Psoas muscle (tissue), 8 donors: ENCODE results near the gene ANG. TPM values are rescaled to one million over a fixed set of nuclear protein-coding genes. Genes with fewer than 3 reads are reported as not detected.

ENCODE experiments used
- ATAC-seq, 4 donors: fragments of 200-7000 bp; cut with Tn5 transposase; one replicate each; pipeline ENCODE4 v1.9.1; 2020; ENCODE audit warnings: moderate library complexity in 3 of 4, mild to moderate bottlenecking in 2 of 4
- DNase-seq, 2 donors: peaks; one replicate each; pipeline ENCODE4 v3.0.0-alpha.2; 2020
- H3K27ac ChIP-seq: fragments of 200-600 bp; one replicate; pipeline ENCODE4 v1.8.0; 2022
- H3K27me3 ChIP-seq, 3 donors: fragments of 200-600 bp in 1 of 3; one replicate each; pipeline versions ENCODE4 v1.6.1 to v1.8.0; 2013 to 2022; ENCODE audit warnings: low read length in 2 of 3, mild to moderate bottlenecking in 2 of 3, moderate library complexity in 1 of 3; ENCODE audit not compliant: insufficient read depth in 3 of 3
- H3K36me3 ChIP-seq, 2 donors: fragments of 200-600 bp in 1 of 2; one replicate each; pipeline versions ENCODE4 v1.6.1 to v1.8.0; 2013 to 2022; ENCODE audit warnings: low read depth in 1 of 2, mild to moderate bottlenecking in 1 of 2, moderate library complexity in 1 of 2; ENCODE audit not compliant: insufficient read depth in 1 of 2
- H3K4me1 ChIP-seq: fragments of 200-600 bp; one replicate; pipeline ENCODE4 v1.8.0; 2022
- H3K4me3 ChIP-seq: fragments of 200-600 bp; one replicate; pipeline ENCODE4 v1.8.0; 2022; ENCODE audit warnings: mild to moderate bottlenecking
- H3K9me3 ChIP-seq: fragments of 200-600 bp; one replicate; pipeline ENCODE4 v1.8.0; 2022
- WGBS, 3 donors: extraction: QIAGEN DNeasy Blood & Tissue Kit; methylation state at CpG; one replicate each; pipeline versions ENCODE4 v1.1.6 to v1.1.7; 2013; 5-methylcytosine and 5-hydroxymethylcytosine counted together
- intact Hi-C, 2 donors: fragments of 100-400 bp; cut with DNase I; formaldehyde crosslinking; loops; one replicate each; pipeline versions ENCODE4 v1.11.0 to v1.14.2; 2022
- polyA plus RNA-seq, 3 donors: library from polyadenylated mRNA; stranded (reverse); fragments of 200-250 nt; gene quantifications; one replicate each; pipeline ENCODE4 v1.2.3, GENCODE V29; 2013
- total RNA-seq, 4 donors: library from RNA; stranded (reverse); fragmentation: NEBNext Ultra II Directional in 2 of 4; extraction: Animal tissue kit (Norgen Biotek cat#: 25700) in 2 of 4; gene quantifications; one replicate each; pipeline versions ENCODE4 v1.2.1 to v1.2.4, GENCODE V29; 2021 to 2023
- TF ChIP-seq, protein P1 (sequence below): fragments of 200-600 bp; IDR thresholded peaks from one replicate; pipeline ENCODE4 v1.8.0; 2022; ENCODE audit warnings: antibody characterized with exemption
- donor health status: healthy with polysubstance abuse.
- donor health status: DM: no; HTN: no; CAD: no; lungs with moderate emphysema.
- donor health status: Bipolar disorder and iron deficiency.
- donor health status: healthy.
- donor health status: DM: yes; HTN: yes; CAD: no.
- donor health status: DM: no; HTN: no; CAD: no.
- donor health status: DM: no; HTN: no; CAD: no.
- donor health status: DM: yes; HTN: yes; CAD: no.

Gene ANG
- total and polyA plus RNA-seq, 7 donors = 1.3 to 6.5 (median 3.5) TPM

DNA sequence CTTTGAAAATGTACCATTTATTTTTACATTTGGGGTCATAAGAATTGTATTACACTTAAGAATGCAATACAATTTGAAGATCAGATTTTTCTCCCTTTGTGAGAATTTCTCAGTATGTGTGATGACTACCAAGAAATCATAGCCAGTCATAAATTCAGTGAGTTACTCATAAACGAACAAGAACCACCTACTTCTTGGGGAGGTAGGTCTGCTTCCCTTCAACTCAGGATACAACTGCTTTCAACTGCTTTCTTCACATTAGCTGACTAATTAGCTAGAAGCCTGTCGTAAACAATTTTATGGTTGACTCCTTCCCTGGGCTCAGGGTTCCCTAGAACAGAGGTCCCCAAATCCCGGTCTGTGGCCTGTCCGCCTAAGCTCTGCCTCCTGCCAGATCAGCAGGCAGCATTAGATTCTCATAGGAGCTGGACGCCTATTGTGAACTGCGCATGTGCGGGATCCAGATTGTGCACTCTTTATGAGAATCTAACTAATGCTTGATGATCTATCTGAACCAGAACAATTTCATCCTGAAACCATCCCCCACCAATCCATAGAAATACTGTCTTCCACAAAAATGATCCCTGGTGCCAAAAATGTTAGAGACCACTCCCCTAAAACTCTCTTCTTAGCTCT is 3.7 kb downstream of the ANG start:
- DNase-seq (no peak), ATAC-seq (no peak)
- 79 to 82% (median 79%) methylated on average over 7 of the region's 7 CpGs for WGBS, 3 donors
- Histone ChIP-seq H3K27me3 (no peaks in the 10 kb centered on the region), H3K4me3 (no peak overlapping the region), H3K9me3 (no peaks in the 10 kb centered on the region), H3K4me1 (peaks cover under 1% of the 10 kb centered on the region), H3K27ac (no peak overlapping the region), H3K36me3 (no peaks in the 10 kb centered on the region)
- intact Hi-C loops = loop anchor here (5.0 to 10.0 kb wide), 3 partner anchors 160 to 283 kb away; no protein-coding TSS in a partner anchor
- TF ChIP-seq, protein P1, sequence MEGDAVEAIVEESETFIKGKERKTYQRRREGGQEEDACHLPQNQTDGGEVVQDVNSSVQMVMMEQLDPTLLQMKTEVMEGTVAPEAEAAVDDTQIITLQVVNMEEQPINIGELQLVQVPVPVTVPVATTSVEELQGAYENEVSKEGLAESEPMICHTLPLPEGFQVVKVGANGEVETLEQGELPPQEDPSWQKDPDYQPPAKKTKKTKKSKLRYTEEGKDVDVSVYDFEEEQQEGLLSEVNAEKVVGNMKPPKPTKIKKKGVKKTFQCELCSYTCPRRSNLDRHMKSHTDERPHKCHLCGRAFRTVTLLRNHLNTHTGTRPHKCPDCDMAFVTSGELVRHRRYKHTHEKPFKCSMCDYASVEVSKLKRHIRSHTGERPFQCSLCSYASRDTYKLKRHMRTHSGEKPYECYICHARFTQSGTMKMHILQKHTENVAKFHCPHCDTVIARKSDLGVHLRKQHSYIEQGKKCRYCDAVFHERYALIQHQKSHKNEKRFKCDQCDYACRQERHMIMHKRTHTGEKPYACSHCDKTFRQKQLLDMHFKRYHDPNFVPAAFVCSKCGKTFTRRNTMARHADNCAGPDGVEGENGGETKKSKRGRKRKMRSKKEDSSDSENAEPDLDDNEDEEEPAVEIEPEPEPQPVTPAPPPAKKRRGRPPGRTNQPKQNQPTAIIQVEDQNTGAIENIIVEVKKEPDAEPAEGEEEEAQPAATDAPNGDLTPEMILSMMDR = no peak

DNA sequence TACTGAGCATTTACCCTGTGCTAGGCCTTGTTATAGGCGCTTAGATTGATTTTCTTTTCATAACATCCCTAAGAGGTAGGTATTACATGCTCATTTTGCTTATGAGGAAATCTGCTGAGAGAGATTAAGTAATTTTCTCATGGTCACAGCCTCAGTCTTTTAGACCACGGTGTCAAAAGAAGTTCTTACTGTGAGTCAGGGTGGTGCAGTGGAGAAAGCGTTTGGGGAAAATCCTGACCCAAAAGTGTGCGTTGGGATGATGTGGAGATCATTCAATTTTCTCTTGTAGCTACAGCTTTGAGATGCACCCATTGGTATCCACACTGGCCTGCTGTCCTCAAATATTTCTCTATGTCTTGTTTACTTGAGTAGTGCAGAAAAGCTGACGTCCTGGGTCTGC is 8.2 kb downstream of the ANG start:
- ATAC-seq (no peak), DNase-seq (no peak)
- H3K4me1 ChIP-seq = no peaks in the 10 kb centered on the region
- intact Hi-C loops = loop anchor here (5.0 to 10.0 kb wide), 4 partner anchors 161 to 346 kb away; partner anchors contain the start of gene RNASE7 (in 1 of the 2)
- H3K4me3 ChIP-seq = no peak overlapping the region
- no peaks in the 10 kb centered on the region for H3K9me3 ChIP-seq
- no peak overlapping the region for H3K27ac ChIP-seq
- TF ChIP-seq, protein P1 = no peak
- no peaks in the 10 kb centered on the region for H3K27me3 ChIP-seq
- H3K36me3 ChIP-seq = no peaks in the 10 kb centered on the region
- 84 to 87% (median 86%) methylated on average over 5 of the region's 5 CpGs for WGBS, 3 donors

DNA sequence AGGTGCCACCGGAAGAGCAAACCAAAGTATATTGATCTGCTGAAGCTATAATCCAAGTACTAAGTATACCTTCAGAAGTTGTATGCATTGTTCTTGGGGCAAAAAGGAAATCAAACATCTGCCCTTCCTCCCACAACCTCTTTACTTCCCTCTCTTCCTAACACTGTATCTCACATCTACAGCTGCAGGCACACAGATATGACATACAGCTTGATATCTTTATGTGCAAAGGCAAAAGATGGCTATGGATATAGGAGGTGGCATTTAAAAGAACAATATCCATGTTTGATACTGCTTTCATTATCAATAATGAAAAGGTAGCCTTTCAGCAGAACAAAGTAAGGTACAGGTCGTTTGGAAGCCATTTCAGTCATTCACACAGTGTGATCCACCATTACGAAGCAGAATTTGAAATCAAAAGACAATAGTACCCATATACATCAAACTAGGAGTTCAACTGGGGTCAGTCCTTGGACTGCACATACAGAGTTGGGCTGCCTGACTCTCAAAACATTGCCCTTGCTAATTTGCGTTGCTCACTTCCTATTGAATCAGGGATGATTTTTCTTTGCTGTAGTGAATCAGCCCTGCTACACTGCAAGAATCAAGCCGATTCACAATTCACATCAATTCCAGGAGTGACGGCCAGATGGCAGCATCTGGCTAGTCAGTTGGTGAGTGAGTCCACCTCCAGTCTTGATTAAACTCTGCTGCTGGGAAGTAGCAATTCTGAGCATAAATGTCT is 8.9 kb downstream of the ANG start:
- Histone ChIP-seq H3K36me3 (no peaks in the 10 kb centered on the region), H3K4me1 (no peaks in the 10 kb centered on the region), H3K27me3 (no peaks in the 10 kb centered on the region), H3K27ac (no peak overlapping the region), H3K9me3 (no peaks in the 10 kb centered on the region), H3K4me3 (no peak overlapping the region)
- intact Hi-C loops = loop anchor here (1.0 to 10.0 kb wide), 5 partner anchors 158 to 345 kb away; partner anchors contain the start of gene RNASE7 (in 1 of the 2)
- WGBS, 3 donors = 35 to 37% (median 35%) methylated on average over 6 of the region's 6 CpGs
- peak in 1 of 2 donors; percentile 49 for DNase-seq
- ATAC-seq = peak; percentile 49 to 84 (median 67)
- TF ChIP-seq, protein P1 = peak; percentile 68

DNA sequence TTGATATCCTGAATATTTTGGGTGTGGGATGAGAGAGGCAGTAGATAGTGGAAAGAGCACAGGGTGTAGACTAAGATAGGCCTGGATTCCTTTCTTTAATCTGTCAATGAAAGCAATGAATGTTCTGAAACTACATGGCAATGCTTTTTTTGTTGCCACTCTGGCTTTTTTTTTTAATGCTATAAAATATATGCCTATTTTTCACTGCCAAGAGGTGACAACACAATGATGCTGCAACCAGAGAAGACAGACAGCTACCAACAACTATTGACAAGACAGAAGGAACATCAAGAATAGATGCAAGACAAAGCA is 9.4 kb downstream of the ANG start:
- intact Hi-C loops = loop anchor here (1.0 to 10.0 kb wide), 5 partner anchors 157 to 344 kb away; partner anchors contain the start of gene RNASE7 (in 1 of the 2)

More for the DNA sequence above, 9.4 kb downstream of the ANG start:
- DNase-seq (no peak), ATAC-seq (no peak)
- Histone ChIP-seq H3K4me3 (no peak overlapping the region), H3K27ac (no peak overlapping the region), H3K36me3 (no peaks in the 10 kb centered on the region), H3K27me3 (no peaks in the 10 kb centered on the region), H3K4me1 (no peaks in the 10 kb centered on the region), H3K9me3 (no peaks in the 10 kb centered on the region)
- TF ChIP-seq, protein P1 = no peak
